ENCODE results near the gene SLC10A1.

DNA sequence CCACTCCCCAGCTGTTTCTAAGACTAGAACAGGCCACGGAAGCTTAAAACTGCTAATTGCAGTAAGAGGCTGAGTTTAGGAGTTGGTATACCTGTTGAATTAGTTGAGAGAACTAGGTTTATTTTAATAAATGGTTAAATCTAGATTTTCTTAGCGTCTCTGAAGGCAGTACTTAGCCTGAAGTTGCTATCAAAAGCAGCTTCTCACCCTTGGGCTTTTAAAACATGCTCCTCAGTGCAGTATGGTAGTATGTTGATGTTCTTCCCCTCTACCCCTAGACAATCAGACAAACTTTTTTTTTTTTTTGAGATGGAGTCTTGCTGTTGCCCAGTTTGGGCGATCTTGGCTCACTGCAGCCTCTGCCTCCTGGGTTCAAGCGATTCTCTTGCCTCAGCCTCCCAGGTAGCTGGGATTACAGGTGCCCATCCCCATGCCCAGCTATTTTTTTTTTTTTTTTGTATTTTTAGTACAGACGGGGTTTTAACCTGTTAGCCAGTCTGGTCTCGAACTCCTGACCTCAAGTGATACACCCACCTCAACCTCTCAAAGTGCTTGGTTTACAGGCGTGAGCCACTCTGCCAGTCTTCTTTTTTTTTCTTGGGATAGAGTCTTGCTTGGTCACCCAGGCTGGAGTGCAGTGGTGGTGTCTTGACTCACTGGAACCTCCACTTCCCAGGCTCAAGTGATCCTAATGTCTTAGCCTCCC lies 23.3 kb downstream of the SLC10A1 start:
- no peak for TF ChIP-seq EZH2 (IDR thresholded peaks at IDR 0.05; ENCODE audit: borderline replicate concordance, insufficient read depth, low read depth, low read length, poor library complexity, severe bottlenecking)
- TF ChIP-seq, protein P1, sequence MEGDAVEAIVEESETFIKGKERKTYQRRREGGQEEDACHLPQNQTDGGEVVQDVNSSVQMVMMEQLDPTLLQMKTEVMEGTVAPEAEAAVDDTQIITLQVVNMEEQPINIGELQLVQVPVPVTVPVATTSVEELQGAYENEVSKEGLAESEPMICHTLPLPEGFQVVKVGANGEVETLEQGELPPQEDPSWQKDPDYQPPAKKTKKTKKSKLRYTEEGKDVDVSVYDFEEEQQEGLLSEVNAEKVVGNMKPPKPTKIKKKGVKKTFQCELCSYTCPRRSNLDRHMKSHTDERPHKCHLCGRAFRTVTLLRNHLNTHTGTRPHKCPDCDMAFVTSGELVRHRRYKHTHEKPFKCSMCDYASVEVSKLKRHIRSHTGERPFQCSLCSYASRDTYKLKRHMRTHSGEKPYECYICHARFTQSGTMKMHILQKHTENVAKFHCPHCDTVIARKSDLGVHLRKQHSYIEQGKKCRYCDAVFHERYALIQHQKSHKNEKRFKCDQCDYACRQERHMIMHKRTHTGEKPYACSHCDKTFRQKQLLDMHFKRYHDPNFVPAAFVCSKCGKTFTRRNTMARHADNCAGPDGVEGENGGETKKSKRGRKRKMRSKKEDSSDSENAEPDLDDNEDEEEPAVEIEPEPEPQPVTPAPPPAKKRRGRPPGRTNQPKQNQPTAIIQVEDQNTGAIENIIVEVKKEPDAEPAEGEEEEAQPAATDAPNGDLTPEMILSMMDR (IDR thresholded peaks at IDR 0.05) = no peak
